GM18499 (cell line): ENCODE measurements around the gene PPP2R5A.
A peak's percentile ranks its signal among the peaks of the same experiment; 100 is the strongest.

ENCODE experiments used
- ATAC-seq: cut with Tn5 transposase; IDR thresholded peaks from one replicate; pipeline ENCODE4 v1.9.1; 2021; ENCODE audit warnings: moderate number of reproducible peaks; ENCODE audit not compliant: insufficient read depth, unreplicated experiment

PPP2R5A gene

DNA sequence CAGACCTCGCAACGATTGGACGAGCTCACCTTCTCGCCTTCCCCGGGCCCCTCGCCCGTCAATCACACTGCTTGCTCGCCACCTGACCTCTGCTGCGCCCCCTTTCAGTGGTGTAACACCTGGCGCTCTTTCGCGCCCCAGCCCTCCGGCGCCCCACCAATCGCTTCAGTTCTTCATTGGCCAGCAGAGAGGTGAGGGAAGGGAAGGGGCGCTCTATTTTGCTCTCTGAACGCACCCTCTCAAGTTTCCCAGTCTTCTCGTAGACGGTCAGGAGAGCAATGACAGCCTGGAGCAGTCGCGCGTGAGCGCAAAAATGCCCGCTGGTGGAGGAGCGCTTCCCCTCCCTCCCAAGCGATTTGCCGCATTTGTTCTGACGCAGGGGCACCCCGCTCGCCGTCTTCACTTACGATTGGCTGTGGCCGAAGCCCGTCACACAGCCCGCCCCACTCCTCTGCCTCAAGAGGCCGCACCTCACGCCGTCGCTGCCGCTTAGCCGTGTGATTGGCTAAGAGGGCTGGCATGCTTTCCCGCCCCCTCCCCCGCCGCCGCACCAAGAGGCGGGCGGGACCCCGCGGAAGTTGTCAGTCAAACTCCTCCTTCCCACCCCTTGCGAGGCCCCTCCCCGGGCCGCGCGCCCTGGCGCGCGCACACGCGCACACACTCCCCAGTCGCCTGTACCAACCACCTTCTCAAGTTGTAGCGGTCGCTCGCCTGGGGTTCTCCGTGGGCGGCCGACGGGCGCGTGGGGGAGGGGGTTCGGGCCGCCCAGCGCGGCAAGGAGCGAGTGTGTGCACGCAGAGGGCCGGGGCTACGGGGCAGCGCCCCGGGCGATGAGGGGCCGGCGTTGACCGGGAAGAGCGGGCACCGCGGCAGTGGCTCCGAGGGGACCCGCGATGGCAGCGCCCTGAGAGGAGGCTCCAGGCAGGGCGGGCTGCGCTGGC lies at the start of gene PPP2R5A:
Gene PPP2R5A (plus strand): TSS at position 667 of the 941 bp plus-strand sequence. CDS start 701 bp downstream, outside the sequence.
- peak; percentile 85 for ATAC-seq

DNA sequence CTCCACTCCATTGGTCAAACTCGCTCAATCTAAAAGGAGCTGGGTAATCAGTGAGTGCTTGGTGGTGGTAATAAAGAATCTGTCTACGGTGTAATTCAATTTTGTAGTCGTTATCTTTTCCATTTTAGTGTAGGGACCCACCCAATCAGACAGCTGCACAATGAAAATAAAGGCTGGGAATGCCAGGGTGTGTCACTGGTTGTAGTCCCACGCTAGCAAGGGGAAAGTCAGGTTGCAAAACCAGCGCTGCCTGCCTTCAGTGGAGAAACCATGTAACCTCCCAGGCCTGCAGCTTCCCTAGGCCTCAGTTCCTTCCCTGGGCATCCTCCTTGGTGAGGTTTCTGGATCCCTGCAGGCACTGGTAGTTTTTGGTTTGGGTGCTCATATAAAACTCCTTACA lies 49.4 kb upstream of the PPP2R5A start:
- ATAC-seq: no peak

DNA sequence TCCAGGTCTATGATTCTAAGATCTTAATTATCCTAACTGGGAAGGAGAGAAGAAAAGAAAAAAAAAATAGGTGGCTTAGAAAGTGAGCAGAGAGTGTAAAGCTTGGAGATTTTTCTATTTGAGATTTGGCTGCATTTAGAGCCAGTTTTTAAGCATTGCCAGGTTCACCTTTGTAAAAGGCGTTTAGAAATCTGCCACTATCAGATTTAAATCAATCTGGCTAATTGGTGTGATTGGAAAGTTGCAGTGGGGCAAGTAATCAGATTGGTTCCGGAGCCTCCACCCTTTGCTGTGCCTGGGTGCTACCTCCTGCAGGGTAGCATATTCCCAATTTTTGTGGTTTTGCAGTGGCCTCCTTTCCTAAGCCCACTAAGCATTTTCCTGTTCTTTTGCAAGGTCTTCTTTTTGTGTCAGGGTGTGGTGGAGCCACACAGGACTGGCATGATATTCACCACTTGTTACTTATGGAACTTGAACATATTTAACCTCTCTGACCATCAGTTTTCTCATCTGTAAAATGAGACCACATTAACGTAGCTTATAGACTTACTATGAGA lies 48.5 kb upstream of the PPP2R5A start:
- no peak for ATAC-seq

DNA sequence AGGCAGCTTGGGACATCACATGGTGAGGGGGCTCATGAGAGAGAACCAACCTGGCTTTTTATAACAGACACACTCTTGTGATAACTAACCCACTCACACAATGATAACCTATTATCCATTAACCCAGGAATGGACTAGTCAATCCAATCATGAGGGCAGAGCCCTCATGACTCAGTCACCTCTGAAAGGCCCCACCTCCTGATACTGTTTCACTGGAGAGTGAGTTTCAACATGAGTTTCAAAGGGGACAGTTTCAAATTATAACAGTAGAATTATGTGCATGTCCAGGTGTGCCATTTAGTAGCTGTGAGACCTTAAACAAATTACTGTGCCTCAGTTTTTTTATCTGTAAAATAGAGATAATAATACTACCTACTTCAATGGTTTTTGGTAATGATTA lies 47.6 kb upstream of the PPP2R5A start:
- peak; percentile 88 for ATAC-seq

DNA sequence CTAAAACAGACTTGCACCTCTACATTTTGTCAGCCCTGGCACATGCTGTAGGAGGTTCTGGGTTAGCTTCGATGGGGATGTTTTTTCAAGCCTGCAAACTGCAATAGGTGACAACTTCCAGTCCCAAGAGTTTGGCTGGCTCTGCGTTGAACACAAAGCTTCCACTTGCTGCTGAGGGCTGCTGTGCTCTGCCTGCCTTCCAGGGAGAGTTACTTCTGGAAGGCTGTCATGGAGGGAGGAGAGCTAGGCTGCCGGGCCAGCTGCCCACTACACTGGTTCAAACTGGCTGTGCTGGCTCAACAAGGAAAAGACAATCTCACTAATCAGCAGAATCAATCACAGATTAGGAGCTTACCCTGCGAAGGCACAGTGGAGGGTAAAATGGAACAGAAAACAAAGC lies 46.7 kb upstream of the PPP2R5A start:
- no peak for ATAC-seq

DNA sequence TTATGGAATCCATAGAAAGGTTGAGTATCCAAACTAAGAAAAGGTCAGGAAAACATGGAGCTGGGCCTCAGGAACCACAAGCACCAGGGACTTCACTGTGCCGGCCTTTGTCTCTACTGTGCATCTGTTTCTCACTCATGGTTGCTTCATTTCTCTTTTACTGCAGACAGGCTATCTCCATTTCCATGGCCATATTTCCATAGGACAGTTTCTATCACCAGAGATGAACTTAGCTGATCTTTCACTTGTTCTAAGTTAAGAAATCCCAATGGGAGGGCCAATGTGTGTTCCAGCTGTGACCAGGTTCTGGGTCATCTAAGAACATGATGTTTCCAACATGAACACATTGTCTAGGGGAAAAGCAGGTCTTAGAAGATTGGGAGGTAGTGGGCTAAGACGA lies 43.7 kb upstream of the PPP2R5A start:
- ATAC-seq: no peak

DNA sequence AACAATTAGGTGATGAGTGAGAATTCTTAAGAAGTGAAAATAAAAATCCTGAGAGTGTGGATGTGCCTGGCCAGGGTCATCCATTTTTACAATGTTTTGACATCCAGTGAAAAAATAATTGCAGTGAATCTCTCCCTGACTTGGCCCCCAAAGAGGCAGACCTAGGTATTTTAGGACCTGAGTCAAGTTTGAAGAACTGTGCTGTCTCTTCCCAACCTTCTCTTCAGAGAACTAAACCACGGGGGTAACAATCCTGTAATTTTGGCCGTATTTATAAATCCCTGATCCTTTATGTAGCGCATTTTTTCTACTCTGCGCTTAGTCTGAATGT lies 43.3 kb upstream of the PPP2R5A start:
- ATAC-seq: no peak

DNA sequence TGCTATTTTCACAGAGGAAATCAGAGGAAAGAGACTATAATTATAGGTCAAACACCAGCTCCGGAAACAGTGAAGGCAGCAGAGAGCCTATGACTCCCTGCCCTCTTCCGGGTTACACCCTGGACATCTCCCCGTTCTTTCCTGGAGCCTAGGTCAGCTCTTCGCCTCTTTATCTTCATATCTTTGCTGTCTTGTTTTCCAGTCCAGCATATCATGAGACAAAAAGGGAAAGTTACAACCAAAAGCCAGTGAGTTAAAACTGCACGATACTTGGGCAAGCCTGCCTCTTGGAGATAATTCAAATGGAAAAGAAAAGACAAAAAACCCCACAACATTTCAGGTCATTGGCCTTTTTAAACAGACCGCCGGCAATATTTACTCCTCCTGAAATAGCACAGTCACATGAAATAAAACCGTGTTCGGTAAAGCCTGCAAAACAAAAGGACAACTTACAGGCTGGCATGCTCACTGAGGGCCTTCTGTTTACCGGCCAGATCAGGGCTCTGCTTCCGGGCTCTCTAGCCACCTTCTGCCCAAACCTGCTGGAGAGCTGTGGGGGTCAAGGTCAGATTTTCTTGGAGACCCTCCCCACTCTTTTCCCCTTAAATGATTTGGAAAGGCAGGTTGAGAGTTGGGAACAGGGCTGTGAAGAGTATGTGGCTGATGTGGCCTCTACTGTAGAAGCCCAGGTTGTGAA lies 42.8 kb upstream of the PPP2R5A start:
- no peak for ATAC-seq

DNA sequence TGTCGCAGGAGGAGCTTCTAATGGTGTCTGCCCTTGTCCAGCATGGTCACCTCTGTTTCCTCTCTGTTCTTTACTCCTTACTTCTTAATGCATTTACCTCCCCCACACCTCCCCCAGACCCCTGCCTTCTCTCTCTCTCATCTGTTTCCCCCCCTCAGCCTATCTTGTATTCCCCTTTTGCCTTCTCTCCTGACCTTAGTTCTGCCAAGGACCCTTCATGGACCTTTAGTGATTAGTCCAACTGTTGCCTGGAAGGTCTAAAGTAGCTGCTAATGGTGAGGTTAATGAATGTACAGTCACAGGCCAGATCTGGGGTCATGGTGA lies 42.3 kb upstream of the PPP2R5A start:
- ATAC-seq: no peak

DNA sequence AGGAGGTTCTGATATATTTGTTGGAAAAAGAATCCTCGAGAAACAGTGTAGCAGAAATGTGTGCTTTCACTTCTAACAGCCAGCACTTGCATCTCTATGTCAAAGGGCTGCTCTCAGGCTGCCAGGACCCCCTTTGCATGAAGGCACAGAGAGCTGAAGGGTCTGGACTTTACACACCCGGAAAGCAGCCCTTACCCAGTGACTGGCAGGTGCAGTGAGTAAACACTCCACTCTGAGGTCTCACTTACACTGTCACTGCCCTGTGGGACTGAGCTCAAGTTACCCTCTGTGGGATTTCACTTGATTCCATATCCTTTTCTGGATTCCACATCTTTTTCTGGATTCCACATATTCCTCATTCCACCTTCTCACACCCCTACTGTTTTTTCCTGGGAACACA lies 40.8 kb upstream of the PPP2R5A start:
- ATAC-seq: no peak

DNA sequence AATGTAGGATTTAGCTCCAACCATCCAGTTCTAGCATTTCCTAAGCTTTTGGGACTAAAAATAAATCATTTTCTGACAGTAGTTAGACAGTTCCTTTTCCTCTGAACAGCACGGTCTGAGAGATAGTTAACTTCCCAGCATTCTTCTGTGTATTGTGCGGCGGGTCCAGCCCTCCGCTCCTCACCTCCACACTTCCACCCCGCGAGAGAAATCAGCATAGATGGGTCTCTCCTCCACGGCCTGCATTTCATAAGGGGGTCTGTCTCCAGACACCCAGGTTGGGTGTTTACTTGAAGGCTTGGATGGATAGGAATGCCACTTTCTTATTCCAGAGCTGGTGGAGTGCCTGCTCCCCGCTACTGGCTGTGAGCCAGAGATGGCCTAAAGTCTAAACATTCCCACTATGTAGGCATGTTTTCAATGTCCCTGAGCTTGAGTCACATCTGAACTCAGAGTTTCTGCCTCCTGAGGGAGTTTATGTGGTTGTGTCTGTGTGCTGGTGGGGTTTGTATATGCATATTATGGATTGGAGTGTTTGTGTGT lies 38.0 kb upstream of the PPP2R5A start:
- ATAC-seq: no peak

DNA sequence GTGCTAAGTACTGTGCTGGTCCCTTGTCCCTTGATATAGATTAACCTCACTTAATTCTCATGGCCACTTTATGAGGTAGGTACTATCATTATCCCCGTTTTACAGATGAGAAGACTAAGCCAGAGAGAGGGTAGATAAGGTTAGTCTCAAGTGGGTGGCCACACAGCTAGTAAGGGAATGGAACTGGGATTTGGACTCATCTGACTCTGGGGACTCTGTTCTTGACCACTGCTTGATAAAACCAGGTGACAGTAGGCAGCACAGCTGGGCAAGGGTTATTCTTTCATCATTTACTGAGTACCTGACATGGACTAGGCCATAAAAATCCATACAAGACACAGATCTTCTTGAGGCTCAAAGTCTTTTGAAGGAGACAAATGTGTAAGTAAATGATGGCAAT lies 37.2 kb upstream of the PPP2R5A start:
- ATAC-seq: no peak

DNA sequence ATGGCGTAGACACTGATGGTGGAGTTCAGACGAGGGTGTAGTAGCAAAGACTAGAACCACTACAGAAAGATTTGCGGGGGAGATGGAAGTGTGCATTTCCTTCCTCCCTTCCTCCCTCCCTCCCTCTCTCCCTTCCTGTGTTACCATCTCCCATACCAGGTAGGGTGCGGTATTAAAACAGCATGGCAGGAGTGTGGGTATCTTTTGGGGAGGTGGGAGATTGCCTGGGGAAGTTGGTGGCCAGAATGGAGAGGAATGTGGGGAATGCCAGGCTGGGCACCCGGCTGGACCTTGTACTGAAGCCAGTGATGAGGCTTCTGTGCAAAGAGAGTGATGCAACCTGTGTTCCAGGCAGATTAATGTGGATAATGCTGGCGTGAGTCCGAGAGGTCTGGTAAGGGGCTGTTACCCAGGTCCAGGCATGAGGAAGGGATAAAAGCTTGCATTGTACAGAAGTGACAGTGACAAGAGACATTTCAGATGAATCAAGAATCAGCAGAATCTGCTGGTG lies 30.3 kb upstream of the PPP2R5A start:
- no peak for ATAC-seq

DNA sequence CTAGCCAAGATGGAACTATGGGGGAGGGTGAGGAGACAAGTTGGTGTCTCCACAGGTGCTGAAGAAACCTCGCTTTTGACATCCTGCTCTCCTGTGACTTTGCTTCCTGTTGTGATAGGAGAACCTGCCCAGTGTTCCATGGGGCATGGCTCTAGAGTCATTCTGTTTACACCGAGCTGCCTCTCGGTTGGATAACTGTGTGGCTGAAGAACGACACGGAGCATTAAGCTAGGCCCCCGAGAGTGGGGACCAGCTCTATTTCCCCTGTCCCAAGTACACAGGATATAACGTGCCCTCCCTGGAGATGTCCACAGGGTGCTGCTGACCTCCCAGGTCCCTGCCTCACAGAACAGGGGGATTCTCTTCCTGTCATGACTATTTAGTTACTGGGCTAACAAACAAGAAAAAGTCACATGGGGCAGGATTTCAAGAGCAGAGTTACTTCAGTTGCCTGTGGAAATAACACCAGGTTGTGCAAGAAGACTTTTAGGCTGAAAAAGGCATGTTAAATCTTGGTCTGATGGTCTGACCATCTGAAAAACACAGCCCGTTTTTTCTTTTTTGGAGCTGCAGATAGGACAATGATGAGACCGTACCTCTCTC lies 29.4 kb upstream of the PPP2R5A start:
- no peak for ATAC-seq

DNA sequence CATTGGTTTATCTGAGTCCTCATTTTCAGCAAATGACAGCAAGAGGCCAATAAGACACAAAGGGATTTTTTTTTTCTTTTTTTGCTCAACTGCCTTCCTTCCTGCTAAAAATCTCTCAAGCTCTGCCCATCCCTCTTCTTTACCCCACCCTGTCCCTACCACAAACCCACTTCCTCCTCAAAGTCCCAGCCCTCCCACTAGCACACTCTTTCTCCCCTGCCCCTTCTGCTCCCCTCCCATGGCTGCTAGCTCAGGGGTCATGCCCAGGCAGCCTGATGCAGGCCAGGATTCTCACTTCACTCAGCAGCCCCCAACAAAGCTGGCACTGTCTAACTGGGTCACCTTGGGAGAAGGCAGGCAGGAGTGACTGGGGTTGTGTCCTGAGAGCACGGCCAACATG lies 28.8 kb upstream of the PPP2R5A start:
- ATAC-seq: no peak

DNA sequence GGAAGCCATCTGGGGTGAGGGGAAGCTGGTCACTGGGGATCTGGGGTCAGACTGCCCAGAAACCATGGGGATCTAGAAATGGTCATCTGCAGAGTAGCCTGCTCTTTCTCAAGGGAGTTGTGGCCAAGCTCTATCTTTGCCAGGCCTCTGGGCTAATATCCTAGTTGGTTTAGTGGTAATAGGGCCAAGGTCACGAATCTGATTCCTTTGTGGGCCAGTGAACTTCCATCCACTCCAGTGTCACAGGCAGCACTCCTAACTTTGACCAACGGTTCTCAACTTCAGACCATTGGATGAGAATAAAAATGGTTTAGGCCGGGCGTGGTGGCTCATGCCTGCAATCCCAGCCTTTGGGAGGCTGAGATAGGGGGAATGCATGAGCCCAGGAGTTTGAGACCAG lies 28.1 kb upstream of the PPP2R5A start:
- ATAC-seq: no peak

DNA sequence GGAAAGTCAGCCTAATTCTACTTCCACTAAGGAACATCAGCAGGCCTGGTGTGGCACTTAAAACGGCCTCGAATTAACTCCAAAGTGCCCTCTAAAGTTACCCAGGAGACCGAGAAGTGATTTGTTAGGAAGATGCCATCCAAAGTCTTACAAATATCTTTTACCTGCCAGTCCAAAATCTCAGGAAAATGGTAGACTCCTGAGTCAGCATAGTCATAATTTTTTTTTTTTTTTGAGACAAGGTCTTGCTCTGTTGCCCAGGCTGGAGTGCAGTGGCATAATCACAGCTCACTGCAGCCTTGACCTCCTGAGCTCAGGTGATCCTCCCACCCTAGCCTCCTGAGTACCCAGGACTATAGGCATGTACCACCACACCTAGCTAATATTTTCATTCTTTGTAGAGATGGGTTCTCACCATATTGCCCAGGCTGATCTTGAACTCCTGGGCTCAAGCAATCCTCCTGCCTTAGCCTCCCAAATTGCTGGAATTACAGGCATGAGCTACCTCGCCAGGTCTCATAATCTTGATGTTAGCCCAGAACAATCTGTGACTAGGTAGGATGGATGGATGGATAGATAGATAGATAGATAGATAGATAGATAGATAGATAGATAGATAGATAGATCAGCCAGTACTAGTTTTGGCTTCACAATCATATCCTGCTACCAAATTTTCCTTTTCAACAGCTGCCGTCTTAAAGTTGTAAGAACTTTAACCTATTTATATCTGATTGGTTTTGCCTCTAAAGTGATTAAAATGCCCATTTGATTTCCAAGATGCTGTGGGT lies 25.3 kb upstream of the PPP2R5A start:
- ATAC-seq: no peak

DNA sequence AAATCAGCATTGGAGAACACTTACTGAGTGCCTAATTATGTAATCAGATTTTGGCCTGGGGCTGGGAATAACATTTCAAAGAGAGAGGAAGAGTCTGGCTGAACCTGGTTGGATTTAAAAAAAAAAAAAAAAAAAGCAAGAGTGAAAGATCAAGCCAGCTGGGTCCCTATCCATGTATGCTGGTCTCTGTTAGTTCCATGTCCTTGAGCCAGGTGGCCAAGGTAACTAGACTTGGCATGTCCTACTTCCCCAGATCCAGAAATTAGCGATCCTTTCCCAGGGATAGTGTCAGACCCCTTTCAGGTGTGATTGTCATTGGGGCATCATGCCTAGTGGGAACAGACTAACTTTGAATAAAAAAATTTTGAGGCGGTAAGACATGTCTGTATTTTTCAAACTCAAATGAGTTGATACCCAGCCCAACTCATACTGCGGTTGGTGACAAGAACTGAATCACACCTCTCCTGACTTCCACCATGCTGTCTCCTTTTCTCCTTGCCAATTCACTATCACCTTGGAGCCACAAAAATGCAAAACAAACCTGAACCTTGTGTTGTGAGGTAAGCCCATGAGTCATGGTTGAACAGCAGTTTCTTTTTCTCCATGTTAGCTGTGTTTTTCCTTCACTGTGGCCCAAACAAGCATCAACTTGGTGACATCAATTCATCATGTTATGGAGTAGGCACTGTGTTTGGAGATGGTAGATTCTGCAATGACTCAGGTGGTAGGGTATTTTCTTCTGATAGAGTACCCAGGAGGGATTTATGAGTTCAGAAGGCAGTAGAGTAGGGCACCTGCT lies 24.5 kb upstream of the PPP2R5A start:
- ATAC-seq: no peak

DNA sequence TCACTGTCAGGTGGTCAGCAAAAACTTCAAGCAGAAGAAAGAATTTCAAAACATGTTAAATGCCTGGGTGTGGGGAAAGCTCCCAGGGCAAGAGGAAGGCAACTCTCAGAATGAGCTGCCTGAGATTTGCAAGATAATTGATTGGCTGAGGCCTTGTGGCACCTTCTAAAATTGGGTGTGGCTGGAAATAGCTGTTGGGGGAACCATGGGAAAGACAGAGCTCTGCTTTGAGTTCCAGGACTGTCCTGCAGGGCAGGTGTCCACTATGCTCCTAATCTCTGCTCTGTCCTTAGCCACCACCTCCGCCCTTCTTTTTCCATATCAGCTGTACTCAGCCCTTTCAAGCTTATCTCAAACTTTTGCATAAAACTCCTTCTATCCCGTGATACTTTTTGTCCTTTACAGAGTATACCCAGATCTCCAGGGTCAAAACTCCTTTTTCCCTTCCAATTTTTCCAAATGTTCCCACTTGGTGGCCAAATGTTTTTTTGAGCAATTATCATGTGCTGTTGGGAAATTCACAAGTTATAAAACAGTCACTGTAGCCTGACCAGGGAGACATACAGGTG lies 23.8 kb upstream of the PPP2R5A start:
- ATAC-seq: no peak
